ENCODE measurements around the gene IAPP.

Gene IAPP

DNA sequence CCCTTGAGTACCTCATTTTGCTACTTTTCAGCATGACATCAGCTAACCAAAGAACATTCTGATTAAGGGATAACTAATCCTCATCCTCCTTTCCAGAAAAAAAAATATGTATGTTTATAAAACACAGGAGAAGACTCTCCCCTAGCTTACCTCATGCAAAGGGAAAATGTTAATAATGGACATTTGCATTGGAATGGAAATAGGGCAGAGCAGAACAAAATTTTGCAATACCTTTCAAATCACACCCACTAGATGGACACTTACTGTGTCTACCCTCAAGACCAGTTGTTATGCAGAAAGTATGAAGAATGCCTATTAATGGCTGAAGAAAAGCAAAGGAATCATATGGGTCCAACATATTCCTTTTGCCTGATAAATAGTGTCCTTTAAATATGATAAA, 29.1 kb upstream of the IAPP start:
- Histone ChIP-seq H3F3A (ENCODE audit: insufficient read depth, low read length) (no peaks in the 10 kb centered on the region), H3K79me2 (ENCODE audit: insufficient read depth, low read length) (no peaks in the 10 kb centered on the region), H2AFZ (ENCODE audit: low read length) (no peak overlapping the region), H3K27me3 (ENCODE audit: insufficient read depth, low read length) (no peaks in the 10 kb centered on the region), H3K36me3 (ENCODE audit: insufficient read depth, low read length) (no peaks in the 10 kb centered on the region), H3K9me3 (ENCODE audit: low read length) (no peaks in the 10 kb centered on the region), H3K9ac (ENCODE audit: low read length) (no peak overlapping the region), H3K9me2 (ENCODE audit: low read depth, low read length) (no peaks in the 10 kb centered on the region), H4K20me1 (ENCODE audit: insufficient read depth, low read length) (no peaks in the 10 kb centered on the region), H3K4me1 (ENCODE audit: insufficient read depth, low read length, severe bottlenecking) (no peaks in the 10 kb centered on the region), H3K27ac (ENCODE audit: low read depth, low read length, poor library complexity, severe bottlenecking) (no peak overlapping the region), H3K4me2 (ENCODE audit: low read length) (no peak overlapping the region), H3K4me3 (ENCODE audit: low read depth, low read length, poor library complexity, severe bottlenecking) (no peak overlapping the region)
- TF ChIP-seq EZH2 (IDR thresholded peaks at IDR 0.05; ENCODE audit: borderline replicate concordance, low read length): no peak
- TF ChIP-seq, protein P1, sequence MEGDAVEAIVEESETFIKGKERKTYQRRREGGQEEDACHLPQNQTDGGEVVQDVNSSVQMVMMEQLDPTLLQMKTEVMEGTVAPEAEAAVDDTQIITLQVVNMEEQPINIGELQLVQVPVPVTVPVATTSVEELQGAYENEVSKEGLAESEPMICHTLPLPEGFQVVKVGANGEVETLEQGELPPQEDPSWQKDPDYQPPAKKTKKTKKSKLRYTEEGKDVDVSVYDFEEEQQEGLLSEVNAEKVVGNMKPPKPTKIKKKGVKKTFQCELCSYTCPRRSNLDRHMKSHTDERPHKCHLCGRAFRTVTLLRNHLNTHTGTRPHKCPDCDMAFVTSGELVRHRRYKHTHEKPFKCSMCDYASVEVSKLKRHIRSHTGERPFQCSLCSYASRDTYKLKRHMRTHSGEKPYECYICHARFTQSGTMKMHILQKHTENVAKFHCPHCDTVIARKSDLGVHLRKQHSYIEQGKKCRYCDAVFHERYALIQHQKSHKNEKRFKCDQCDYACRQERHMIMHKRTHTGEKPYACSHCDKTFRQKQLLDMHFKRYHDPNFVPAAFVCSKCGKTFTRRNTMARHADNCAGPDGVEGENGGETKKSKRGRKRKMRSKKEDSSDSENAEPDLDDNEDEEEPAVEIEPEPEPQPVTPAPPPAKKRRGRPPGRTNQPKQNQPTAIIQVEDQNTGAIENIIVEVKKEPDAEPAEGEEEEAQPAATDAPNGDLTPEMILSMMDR (IDR thresholded peaks at IDR 0.05; ENCODE audit: low read length): no peak

DNA sequence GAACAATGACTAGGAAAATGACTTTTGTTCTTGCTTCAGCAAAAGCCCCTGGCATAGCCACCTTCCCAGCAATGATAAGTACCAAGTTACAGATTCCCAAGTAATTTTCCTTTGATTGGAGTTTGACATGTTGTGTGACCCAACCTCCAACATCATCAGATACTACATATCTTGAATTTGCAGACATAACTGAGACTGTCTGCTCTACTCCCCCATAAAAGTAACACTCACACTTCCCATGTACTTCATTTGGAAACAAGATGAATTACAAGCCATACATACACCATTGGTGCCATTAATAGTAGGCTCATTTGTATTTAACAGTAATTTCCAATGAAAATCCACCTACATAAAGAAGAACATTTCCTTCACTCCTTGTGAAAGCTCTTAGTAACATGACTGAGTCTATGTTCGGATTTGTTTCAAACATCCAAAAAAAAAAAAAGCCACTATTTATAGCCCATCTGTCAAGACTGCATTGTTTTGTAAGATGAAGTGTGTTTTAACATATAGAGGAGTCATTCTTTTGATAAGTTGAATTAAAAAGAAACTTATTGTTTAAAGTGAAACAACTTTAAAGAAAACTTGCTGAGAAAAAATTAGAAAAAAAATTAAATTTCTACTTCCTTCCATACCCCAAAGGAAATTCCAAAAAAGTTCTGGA, 26.0 kb upstream of the IAPP start:
- Histone ChIP-seq H3K9me2 (ENCODE audit: low read depth, low read length) (no peaks in the 10 kb centered on the region), H3K4me2 (ENCODE audit: low read length) (no peak overlapping the region), H3K9me3 (ENCODE audit: low read length) (no peaks in the 10 kb centered on the region), H3K36me3 (ENCODE audit: insufficient read depth, low read length) (no peaks in the 10 kb centered on the region), H3K4me1 (ENCODE audit: insufficient read depth, low read length, severe bottlenecking) (no peaks in the 10 kb centered on the region), H3F3A (ENCODE audit: insufficient read depth, low read length) (no peaks in the 10 kb centered on the region), H3K9ac (ENCODE audit: low read length) (no peak overlapping the region), H3K27me3 (ENCODE audit: insufficient read depth, low read length) (no peaks in the 10 kb centered on the region), H3K4me3 (ENCODE audit: low read depth, low read length, poor library complexity, severe bottlenecking) (no peak overlapping the region), H3K27ac (ENCODE audit: low read depth, low read length, poor library complexity, severe bottlenecking) (no peak overlapping the region), H3K79me2 (ENCODE audit: insufficient read depth, low read length) (no peaks in the 10 kb centered on the region), H4K20me1 (ENCODE audit: insufficient read depth, low read length) (no peaks in the 10 kb centered on the region), H2AFZ (ENCODE audit: low read length) (no peak overlapping the region)
- no peak for TF ChIP-seq EZH2 (IDR thresholded peaks at IDR 0.05; ENCODE audit: borderline replicate concordance, low read length)
- TF ChIP-seq, protein P1 (IDR thresholded peaks at IDR 0.05; ENCODE audit: low read length): no peak

DNA sequence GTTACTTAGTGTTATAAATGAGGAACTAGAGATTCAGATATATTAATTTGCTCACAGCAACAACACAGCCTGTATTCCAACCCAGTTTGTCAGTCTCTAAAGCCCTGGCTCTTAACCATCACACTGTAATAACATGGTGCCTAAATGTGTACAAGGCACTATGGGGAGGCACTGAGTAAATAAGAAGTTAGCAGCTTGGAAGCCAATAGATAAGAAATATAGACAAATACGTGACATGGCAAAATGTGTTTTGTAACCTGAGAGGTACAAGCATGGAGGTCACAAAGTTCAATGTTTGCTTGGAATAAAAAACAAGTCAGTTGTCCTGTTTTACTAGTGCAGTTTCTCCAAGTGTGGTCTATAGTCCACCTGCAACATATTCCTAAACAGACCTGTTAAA, 21.7 kb upstream of the IAPP start:
- Histone ChIP-seq H3K9ac (ENCODE audit: low read length) (no peak overlapping the region), H3K4me3 (ENCODE audit: low read depth, low read length, poor library complexity, severe bottlenecking) (no peak overlapping the region), H3K9me3 (ENCODE audit: low read length) (no peaks in the 10 kb centered on the region), H3K27ac (ENCODE audit: low read depth, low read length, poor library complexity, severe bottlenecking) (no peak overlapping the region), H3K79me2 (ENCODE audit: insufficient read depth, low read length) (no peaks in the 10 kb centered on the region), H3K27me3 (ENCODE audit: insufficient read depth, low read length) (no peaks in the 10 kb centered on the region), H3F3A (ENCODE audit: insufficient read depth, low read length) (no peaks in the 10 kb centered on the region), H4K20me1 (ENCODE audit: insufficient read depth, low read length) (no peaks in the 10 kb centered on the region), H3K4me2 (ENCODE audit: low read length) (no peak overlapping the region), H3K36me3 (ENCODE audit: insufficient read depth, low read length) (no peaks in the 10 kb centered on the region), H3K4me1 (ENCODE audit: insufficient read depth, low read length, severe bottlenecking) (no peaks in the 10 kb centered on the region), H2AFZ (ENCODE audit: low read length) (no peak overlapping the region), H3K9me2 (ENCODE audit: low read depth, low read length) (no peaks in the 10 kb centered on the region)
- TF ChIP-seq EZH2 (IDR thresholded peaks at IDR 0.05; ENCODE audit: borderline replicate concordance, low read length): no peak
- TF ChIP-seq, protein P1 (IDR thresholded peaks at IDR 0.05; ENCODE audit: low read length): no peak
